A172 (cell line): ENCODE data around the gene DHX8. TPM values are rescaled to one million over a fixed set of nuclear protein-coding genes. Genes with fewer than 3 reads are reported as not detected.
"Not testable (repeated sequence)": the region's sequence is repeated elsewhere in the genome, so short reads cannot be mapped to it uniquely, and the experiment has no call there.

Experiments used
- DNase-seq: peaks from one replicate; pipeline ENCODE4 v3.0.0-alpha.2; 2015; ENCODE audit warnings: low spot score
- total RNA-seq: library from RNA; depleted of rRNA; stranded (reverse); fragments of >200 nt; shearing (Covaris generic); gene quantifications from 2 replicates; pipeline ENCODE4 v1.2.3, GENCODE V29; 2014; rRNA removed

DHX8 gene
- total RNA-seq = 45.7 and 52.3 TPM in 2 replicates

DNA sequence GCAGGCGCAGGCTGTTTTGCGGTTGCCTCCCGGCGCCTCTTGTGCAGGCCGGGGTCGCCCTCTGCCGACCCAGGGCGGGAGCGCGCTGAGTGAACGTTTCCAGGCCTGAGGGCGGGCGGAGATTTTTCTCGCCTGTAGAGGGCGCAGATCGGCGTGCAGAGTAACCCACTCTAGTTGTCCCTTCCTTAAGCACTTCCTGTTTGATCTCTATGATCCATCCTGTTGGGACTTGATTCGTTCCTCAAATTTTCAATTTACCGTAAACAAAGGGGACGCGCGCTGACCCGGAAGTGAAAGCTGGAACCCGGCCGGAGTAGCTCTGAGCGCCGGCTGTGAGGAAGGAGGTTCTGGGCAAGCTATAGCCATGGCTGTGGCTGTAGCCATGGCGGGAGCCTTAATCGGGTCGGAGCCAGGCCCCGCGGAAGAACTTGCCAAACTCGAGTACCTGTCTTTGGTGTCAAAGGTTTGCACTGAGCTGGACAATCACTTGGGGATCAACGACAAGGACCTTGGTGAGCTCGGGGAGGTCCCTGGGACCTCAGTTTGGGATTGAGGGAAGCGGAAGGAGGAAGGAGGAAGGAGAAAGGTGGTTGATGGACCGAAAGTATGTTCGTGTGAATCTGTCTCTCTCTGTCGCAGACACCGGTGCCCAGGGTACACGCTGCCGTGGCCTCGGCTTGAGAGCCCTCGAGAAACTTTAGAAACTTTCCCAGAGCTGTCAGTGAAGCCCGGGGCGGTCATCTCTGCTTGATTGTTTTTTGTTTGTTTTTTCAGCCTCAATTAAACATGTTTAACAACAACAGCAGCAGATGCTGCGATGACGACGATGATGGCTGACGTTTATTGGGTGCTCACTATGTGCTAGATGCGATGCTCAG is at the start of gene DHX8:
TSS of gene DHX8 (plus strand) at position 302 of the 878 bp plus-strand sequence. CDS start at position 365, 63 bp downstream.
- DNase-seq = peak; percentile 99

GRCh38 chr17:43434902-43435319 is 48.9 kb upstream of the DHX8 start:
- peak; percentile 48 for DNase-seq

- no peak for DNase-seq
Observed at GRCh38 chr17:43437756-43438155, 46.0 kb upstream of the DHX8 start.

DNA sequence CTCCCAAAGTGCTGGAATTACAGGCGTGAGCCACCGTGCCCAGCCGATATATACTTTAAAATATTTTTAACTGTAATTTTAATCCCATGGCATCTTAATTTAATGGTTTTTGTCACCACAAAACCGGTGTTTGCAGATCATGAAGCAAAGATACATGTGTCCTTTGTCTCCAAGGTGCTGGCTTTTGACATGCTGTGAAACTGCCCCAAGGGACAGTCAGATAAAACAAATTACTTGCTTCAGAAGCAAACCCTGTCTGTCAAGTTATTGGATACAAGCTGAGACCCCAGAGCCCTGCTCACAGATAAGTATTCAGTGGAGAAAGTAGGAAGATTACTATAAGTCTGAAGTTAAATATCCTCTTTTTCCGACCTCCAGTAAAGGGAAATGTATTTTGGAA is 45.1 kb upstream of the DHX8 start:
- DNase-seq = no peak

DNA sequence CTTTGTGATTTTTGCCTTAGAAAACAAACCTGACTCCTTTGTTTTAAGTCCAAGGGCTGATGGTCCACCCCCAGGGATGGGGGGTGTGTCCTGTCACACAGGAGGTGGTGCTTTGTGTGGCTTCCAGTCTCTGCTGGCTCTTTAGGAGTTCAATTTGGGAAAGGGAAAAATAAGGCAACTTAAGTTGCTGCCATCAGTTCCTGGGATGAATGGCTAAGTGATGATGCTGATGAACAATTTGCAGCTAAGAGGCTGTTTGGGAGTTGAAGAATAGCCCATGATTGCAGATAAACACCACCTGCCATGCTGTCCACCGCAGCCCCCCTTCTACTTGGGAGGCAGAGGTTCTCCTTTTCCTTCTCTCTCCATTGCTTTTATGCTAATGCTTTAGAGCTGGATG is 44.7 kb upstream of the DHX8 start:
- DNase-seq = no peak

DNA sequence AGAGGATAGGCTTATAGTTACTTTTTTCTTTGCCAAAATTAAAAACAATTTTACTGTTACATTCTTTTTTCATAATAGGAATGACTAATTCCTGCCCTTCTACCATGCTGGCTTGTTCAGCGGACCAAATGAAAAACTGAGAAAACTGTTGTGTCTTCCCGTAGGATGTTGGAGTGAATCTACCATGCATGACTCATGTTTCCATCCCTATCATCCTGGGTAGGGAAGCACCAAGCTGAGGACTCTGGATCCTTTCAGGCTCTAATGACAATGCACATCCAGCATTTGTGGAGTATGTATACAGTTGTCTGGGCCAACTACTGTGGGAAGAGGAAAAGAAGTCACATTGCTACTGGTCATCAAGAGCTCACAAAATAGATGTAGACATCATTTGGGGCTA is 41.1 kb upstream of the DHX8 start:
- DNase-seq = no peak

GRCh38 chr17:43443381-43443780 is 40.4 kb upstream of the DHX8 start:
- DNase-seq = no peak

DNA sequence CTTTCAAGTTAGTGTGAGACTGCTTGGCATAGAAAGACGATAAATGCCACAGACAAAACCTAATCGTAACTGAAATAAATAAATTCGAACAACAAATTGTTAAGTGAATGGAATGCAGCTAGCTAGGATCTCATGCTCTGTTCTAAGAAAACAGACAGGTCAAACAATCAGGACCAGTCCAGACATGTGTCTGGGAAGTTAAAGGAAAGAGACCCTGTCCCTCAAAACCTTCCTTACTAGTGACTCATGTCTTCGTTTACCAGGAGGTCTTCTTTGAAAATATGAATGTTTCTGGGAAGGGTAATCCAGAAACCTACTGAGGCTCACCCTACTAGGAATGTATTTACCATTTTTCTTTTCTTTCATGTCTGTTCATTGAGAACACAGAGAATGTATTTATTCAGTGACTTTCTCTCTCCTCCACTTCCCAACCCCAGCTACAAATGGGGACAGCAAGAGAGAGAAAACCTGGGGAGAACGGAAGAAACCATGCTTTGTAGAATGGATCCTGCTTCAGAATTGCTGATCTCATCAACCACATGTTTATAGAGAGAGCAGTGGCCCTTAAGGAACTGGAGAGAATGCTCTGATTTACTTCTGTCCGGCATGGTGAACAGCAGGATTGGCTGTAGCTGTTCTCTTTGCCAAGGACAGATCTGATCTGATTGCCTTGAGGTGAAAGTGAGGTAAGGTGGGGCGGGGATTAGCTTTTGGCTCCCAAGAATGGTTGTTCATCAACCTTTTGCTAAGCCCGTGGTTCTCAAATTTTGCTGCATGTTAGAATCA is 39.4 kb upstream of the DHX8 start:
- no peak for DNase-seq

- DNase-seq = no peak
Observed at GRCh38 chr17:43445009-43445589, 38.7 kb upstream of the DHX8 start.

DNA sequence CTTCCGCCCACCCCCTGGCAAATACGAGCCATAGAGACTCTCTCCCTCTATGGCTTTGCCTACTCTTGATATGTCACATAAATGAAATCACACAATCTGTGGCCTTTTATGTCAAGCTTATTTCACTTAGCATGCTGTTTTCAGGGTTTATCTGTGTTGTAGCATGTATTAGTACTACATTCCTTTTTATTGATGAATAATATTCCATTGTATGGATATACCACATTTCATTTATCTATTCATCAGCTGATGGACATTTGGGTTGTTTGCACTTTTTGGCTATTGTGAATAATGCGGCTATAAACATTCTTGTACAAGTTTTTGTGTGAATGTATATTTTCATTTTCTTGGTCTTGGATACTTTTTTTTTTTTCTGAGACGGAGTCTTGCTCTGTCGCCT is 37.0 kb upstream of the DHX8 start:
- DNase-seq = no peak

GRCh38 chr17:43448720-43449469 is 34.9 kb upstream of the DHX8 start:
- no peak for DNase-seq

DNA sequence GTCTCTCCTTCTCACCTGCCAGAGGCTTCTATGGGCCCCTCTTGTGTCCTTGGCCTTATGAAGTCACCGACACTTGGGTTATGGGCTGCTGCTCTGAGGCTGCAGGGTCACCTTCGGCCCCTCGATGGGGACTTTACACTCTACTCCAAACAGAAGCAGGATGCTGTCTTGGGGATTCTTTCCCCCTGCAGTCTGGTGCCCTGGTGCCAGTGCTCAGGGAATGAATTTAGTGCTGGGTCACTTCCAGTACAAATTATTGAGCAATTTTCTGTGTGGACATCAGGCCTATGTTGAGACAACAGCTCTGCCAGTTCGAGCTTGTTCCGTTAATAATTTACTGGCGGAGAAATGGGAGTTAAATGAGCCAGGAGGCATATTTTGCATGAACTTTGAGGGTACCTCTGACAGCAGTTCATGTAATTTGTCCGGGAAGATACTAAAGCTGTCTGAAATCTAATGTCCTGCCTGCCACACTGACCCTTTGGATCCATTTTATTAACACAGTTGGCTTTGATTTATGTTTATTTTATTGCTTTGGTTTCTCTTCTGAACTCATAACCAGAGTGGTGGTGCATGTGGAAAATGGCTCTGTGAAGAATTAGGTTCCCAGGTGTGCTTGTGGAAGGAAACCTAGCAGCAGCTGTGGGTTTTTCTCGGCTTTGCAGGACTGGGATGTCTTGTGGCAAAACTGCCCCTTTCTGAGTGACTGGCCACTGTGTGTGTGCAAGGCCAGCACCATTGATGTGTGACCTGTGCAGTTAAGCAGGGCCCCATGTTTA is 34.1 kb upstream of the DHX8 start:
- no peak for DNase-seq

- not testable (repeated sequence) for DNase-seq
Observed at GRCh38 chr17:43450791-43451190, 33.0 kb upstream of the DHX8 start.

- DNase-seq = not testable (repeated sequence)
Observed at GRCh38 chr17:43451741-43452140, 32.0 kb upstream of the DHX8 start.

- DNase-seq = no peak
Observed at GRCh38 chr17:43453331-43453812, 30.4 kb upstream of the DHX8 start.

- no peak for DNase-seq
Observed at GRCh38 chr17:43454868-43455267, 28.9 kb upstream of the DHX8 start.

- no peak for DNase-seq
Observed at GRCh38 chr17:43456029-43456428, 27.7 kb upstream of the DHX8 start.

DNA sequence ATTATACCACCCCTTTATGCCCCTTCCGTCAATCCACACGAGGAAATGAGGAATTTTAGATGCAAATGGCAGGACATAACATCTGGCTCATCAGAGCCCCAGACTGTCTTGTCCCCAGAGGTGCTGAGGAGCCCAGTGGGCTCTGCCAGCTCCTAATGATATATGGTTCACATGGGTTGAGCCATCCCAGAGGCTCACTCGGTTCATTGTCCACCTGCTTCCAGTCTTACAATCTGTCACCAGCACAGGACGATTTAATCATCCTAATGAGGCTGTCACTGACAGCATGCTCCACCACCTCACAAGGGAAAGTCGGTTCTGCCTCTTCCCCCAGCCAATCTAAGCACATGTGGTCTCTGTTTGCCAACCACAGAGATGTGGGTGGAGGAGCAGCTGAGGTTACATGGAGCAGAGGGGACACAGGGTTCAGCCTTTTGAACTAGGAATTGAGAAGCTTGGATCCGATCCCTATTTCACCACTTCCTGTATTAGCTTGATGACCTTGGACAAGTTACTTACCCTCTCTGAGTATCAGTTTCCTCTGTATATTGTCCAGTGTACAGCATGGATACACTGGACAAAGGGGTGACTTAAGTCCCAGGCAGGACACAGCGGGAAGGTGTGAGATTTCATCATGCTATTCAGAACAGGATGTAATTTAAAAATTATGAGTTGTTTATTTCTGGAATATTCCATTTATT is 27.0 kb upstream of the DHX8 start:
- DNase-seq = peak; percentile 53

GRCh38 chr17:43457362-43457692 is 26.4 kb upstream of the DHX8 start:
- no peak for DNase-seq

DNA sequence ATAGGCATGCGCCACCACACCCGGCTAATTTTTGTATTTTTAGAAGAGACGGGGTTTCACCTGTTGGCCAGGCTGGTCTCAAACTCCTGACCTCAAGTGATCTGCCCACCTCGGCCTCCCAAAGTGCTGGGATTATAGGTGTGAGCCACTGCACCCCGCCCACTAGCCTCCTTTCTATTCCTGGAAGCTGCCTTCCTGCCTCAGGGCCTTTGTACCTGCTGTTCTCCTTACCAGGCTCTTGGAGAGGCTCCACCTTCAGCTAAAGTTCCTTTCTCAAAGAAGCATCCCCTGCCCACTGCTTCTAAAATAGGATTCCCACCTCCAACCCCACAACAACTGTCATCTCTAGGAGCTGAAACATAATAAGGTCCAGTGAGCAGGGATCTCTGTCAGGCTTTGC is 23.9 kb upstream of the DHX8 start:
- not testable (repeated sequence) for DNase-seq
